HepG2 (cell line): ENCODE results near the gene SEPTIN5.

Source experiments
- HNRNPLL ChIP-seq: fragments of 200-400 bp; formaldehyde crosslinking; IDR thresholded peaks from 2 replicates; pipeline ENCODE4 v1.6.1; 2017; ENCODE audit warnings: mild to moderate bottlenecking, low read depth, low read length; ENCODE audit not compliant: poor library complexity, severe bottlenecking
- NFYB ChIP-seq: sonication (generic); formaldehyde crosslinking; IDR thresholded peaks from 2 replicates; pipeline ENCODE4 v1.4.0; 2020; ENCODE audit warnings: missing genetic modification reagents
- SKI ChIP-seq: fragments of 450-650 bp; IDR thresholded peaks from one replicate; pipeline ENCODE4 v1.6.1; 2018; ENCODE audit warnings: mild to moderate bottlenecking; ENCODE audit not compliant: partially characterized antibody
- SMC3 ChIP-seq: IDR thresholded peaks from 2 replicates; pipeline ENCODE4 v1.6.1; 2011; ENCODE audit warnings: low read length, improper control_type of control experiment
- SNAI1 ChIP-seq: sonication (generic); formaldehyde crosslinking; IDR thresholded peaks from 2 replicates; pipeline ENCODE4 v1.5.0; 2020; ENCODE audit warnings: mild to moderate bottlenecking, missing genetic modification reagents, borderline replicate concordance
- ZNF232 ChIP-seq: sonication (generic); formaldehyde crosslinking; IDR thresholded peaks from 2 replicates; pipeline ENCODE4 v1.4.0; 2020; ENCODE audit warnings: missing genetic modification reagents, borderline replicate concordance
- ZNF337 ChIP-seq: sonication (generic); formaldehyde crosslinking; IDR thresholded peaks from 2 replicates; pipeline ENCODE4 v1.5.1; 2020; ENCODE audit warnings: missing genetic modification reagents, low read depth, mild to moderate bottlenecking, borderline replicate concordance
- ZNF572 ChIP-seq: sonication (generic); formaldehyde crosslinking; IDR thresholded peaks from 2 replicates; pipeline ENCODE4 v1.5.1; 2020; ENCODE audit warnings: mild to moderate bottlenecking, missing genetic modification reagents
- ZSCAN12 ChIP-seq: sonication (generic); formaldehyde crosslinking; IDR thresholded peaks from 2 replicates; pipeline ENCODE4 v1.9.0; 2021; ENCODE audit warnings: mild to moderate bottlenecking, missing genetic modification reagents
- ZZZ3 ChIP-seq: sonication (generic); formaldehyde crosslinking; IDR thresholded peaks from 2 replicates; pipeline ENCODE4 v1.4.0; 2020; ENCODE audit warnings: missing genetic modification reagents, mild to moderate bottlenecking, borderline replicate concordance
- TF ChIP-seq, protein P1 (sequence below): sonication (generic); formaldehyde crosslinking; IDR thresholded peaks from 2 replicates; pipeline ENCODE4 v1.5.0; 2020; ENCODE audit warnings: mild to moderate bottlenecking, missing genetic modification reagents, moderate library complexity

DNA sequence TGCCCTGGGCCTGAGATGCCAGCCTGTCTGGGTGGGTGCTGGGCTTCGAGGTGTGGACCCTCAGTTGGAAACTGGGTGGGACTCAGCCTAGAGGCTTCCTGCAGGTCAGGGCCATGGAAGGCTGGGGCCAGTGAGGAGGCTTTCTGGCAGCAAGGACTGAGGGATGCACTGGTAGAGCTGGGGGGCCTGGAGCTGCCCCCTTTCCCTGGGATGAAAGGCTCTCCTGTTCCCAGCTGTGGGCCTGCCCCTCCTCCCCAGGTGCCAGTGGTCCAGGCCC is 2.5 kb downstream of the SEPTIN5 start:
- TF ChIP-seq SNAI1 (CRISPR knock-in tag): no peak
- TF ChIP-seq SKI: no peak
- no peak for TF ChIP-seq HNRNPLL
- TF ChIP-seq, protein P1, sequence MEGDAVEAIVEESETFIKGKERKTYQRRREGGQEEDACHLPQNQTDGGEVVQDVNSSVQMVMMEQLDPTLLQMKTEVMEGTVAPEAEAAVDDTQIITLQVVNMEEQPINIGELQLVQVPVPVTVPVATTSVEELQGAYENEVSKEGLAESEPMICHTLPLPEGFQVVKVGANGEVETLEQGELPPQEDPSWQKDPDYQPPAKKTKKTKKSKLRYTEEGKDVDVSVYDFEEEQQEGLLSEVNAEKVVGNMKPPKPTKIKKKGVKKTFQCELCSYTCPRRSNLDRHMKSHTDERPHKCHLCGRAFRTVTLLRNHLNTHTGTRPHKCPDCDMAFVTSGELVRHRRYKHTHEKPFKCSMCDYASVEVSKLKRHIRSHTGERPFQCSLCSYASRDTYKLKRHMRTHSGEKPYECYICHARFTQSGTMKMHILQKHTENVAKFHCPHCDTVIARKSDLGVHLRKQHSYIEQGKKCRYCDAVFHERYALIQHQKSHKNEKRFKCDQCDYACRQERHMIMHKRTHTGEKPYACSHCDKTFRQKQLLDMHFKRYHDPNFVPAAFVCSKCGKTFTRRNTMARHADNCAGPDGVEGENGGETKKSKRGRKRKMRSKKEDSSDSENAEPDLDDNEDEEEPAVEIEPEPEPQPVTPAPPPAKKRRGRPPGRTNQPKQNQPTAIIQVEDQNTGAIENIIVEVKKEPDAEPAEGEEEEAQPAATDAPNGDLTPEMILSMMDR: no peak
- no peak for TF ChIP-seq NFYB (CRISPR knock-in tag)
- no peak for TF ChIP-seq ZNF337 (CRISPR knock-in tag)
- TF ChIP-seq ZSCAN12 (CRISPR knock-in tag): no peak
- TF ChIP-seq ZNF572 (CRISPR knock-in tag): no peak
- no peak for TF ChIP-seq ZNF232 (CRISPR knock-in tag)
- no peak for TF ChIP-seq SMC3
- TF ChIP-seq ZZZ3 (CRISPR knock-in tag): no peak
